Astrocyte (in vitro differentiated cells and primary cell): ENCODE measurements around the gene ZNF467. TPM values are rescaled to one million over a fixed set of nuclear protein-coding genes. Genes with fewer than 3 reads are reported as not detected.

ENCODE experiments used
- DNase-seq: peaks from one replicate; pipeline ENCODE4 v3.0.0-alpha.2; 2010; ENCODE audit warnings: low read depth
- FAIRE-seq: peaks from 2 replicates; lab custom pipeline; 2011; peaks lifted over from hg19 to GRCh38; lab: Jason Lieb, UNC
- H2AFZ ChIP-seq: 2 replicates; pipeline ENCODE4 v1.6.0; 2012; ENCODE audit warnings: low read depth, low read length, inconsistent platforms
- H3K27ac ChIP-seq: 2 replicates; pipeline ENCODE4 v1.5.1; 2011; ENCODE audit warnings: low read depth, low read length, inconsistent platforms
- H3K27me3 ChIP-seq: 2 replicates; pipeline ENCODE4 v1.6.0; 2011; ENCODE audit warnings: low read length, inconsistent platforms; ENCODE audit not compliant: insufficient read depth
- H3K36me3 ChIP-seq: 2 replicates; pipeline ENCODE4 v1.5.1; 2011; ENCODE audit warnings: low read length, inconsistent platforms; ENCODE audit not compliant: insufficient read depth
- H3K4me1 ChIP-seq: 2 replicates; pipeline ENCODE4 v1.5.1; 2011; ENCODE audit warnings: low read length, inconsistent platforms; ENCODE audit not compliant: insufficient read depth
- H3K4me2 ChIP-seq: 2 replicates; pipeline ENCODE4 v1.6.0; 2012; ENCODE audit warnings: low read length, inconsistent platforms
- H3K4me3 ChIP-seq: 2 replicates; pipeline ENCODE4 v1.5.1; 2011; ENCODE audit warnings: low read depth, mild to moderate bottlenecking, low read length, inconsistent platforms; ENCODE audit not compliant: insufficient read depth
- H3K79me2 ChIP-seq: 2 replicates; pipeline ENCODE4 v1.6.0; 2012; ENCODE audit warnings: mild to moderate bottlenecking, low read length, inconsistent platforms; ENCODE audit not compliant: insufficient read depth
- H3K9ac ChIP-seq: 2 replicates; pipeline ENCODE4 v1.6.0; 2012; ENCODE audit warnings: mild to moderate bottlenecking, low read length, inconsistent platforms
- H3K9me3 ChIP-seq: 2 replicates; pipeline ENCODE4 v1.5.1; 2012; ENCODE audit warnings: low read depth, mild to moderate bottlenecking, low read length, inconsistent platforms; ENCODE audit not compliant: insufficient read depth
- H4K20me1 ChIP-seq: 2 replicates; pipeline ENCODE4 v1.6.0; 2012; ENCODE audit warnings: low read length, inconsistent platforms; ENCODE audit not compliant: insufficient read depth
- H3K27ac Mint-ChIP-seq: one replicate; pipeline ENCODE4 v1.8.0; 2021; ENCODE audit warnings: mild to moderate bottlenecking, mixed read lengths; ENCODE audit not compliant: unreplicated experiment
- H3K27me3 Mint-ChIP-seq: one replicate; pipeline ENCODE4 v1.8.0; 2021; ENCODE audit warnings: low read depth, mixed read lengths; ENCODE audit not compliant: unreplicated experiment
- H3K36me3 Mint-ChIP-seq: one replicate; pipeline ENCODE4 v1.8.0; 2021; ENCODE audit warnings: low read depth, mixed read lengths; ENCODE audit not compliant: unreplicated experiment
- H3K4me1 Mint-ChIP-seq: one replicate; pipeline ENCODE4 v1.8.0; 2021; ENCODE audit warnings: low read depth, mixed read lengths; ENCODE audit not compliant: unreplicated experiment
- H3K4me3 Mint-ChIP-seq: one replicate; pipeline ENCODE4 v1.8.0; 2021; ENCODE audit warnings: mild to moderate bottlenecking, moderate library complexity, mixed read lengths; ENCODE audit not compliant: unreplicated experiment
- H3K9me3 Mint-ChIP-seq: one replicate; pipeline ENCODE4 v1.8.0; 2021; ENCODE audit warnings: mild to moderate bottlenecking, mixed read lengths; ENCODE audit not compliant: unreplicated experiment
- CTCF ChIP-seq: IDR thresholded peaks from 2 replicates; pipeline ENCODE4 v1.5.1; 2011; ENCODE audit warnings: low read depth, mild to moderate bottlenecking, inconsistent platforms, low read length, moderate library complexity; ENCODE audit not compliant: insufficient read depth
- EZH2 ChIP-seq: IDR thresholded peaks from 2 replicates; pipeline ENCODE4 v1.6.1; 2012; ENCODE audit warnings: mild to moderate bottlenecking, low read length, inconsistent platforms; ENCODE audit not compliant: insufficient read depth
- total RNA-seq: library from RNA; stranded (reverse); gene quantifications from 2 replicates; pipeline ENCODE4 v1.2.1, GENCODE V29; 2021

The ZNF467 gene
- total RNA-seq, 1 donor from 2014 or later = 16.6 TPM

- Mint-ChIP-seq H3K36me3 (no peaks in the 10 kb centered on the region), H3K9me3 (peaks cover 1% of the 10 kb centered on the region), H3K27me3 (peaks cover 31% of the 10 kb centered on the region), H3K4me1 (peaks cover 2% of the 10 kb centered on the region), H3K4me3 (no peak overlapping the region), H3K27ac (no peak overlapping the region)
- Histone ChIP-seq H3K36me3 (no peaks in the 10 kb centered on the region), H3K79me2 (no peaks in the 10 kb centered on the region), H3K4me2 (no peak overlapping the region), H2AFZ (no peak overlapping the region), H3K27ac (no peak overlapping the region), H4K20me1 (no peaks in the 10 kb centered on the region), H3K4me1 (no peaks in the 10 kb centered on the region), H3K9ac (no peak overlapping the region), H3K9me3 (no peaks in the 10 kb centered on the region), H3K27me3 (no peaks in the 10 kb centered on the region), H3K4me3 (no peak overlapping the region)
- FAIRE-seq (no peak), DNase-seq (peak; percentile 12)
- TF ChIP-seq EZH2 (no peak), CTCF (peak; percentile 58)
Observed at GRCh38 chr7:149753375-149754233, 19.8 kb downstream of the ZNF467 start.

GRCh38 chr7:149752646-149753045 lies 20.7 kb downstream of the ZNF467 start:
- TF ChIP-seq CTCF = no peak
- no peak for TF ChIP-seq EZH2
- H3K4me1 ChIP-seq = no peaks in the 10 kb centered on the region
- Mint-ChIP-seq H3K27ac (no peak overlapping the region), H3K4me3 (no peak overlapping the region), H3K4me1 (peaks cover 5% of the 10 kb centered on the region), H3K27me3 (peaks cover 28% of the 10 kb centered on the region), H3K9me3 (peaks cover 1% of the 10 kb centered on the region), H3K36me3 (no peaks in the 10 kb centered on the region)
- H3K4me3 ChIP-seq = no peak overlapping the region
- H3K9ac ChIP-seq = no peak overlapping the region
- no peaks in the 10 kb centered on the region for H3K27me3 ChIP-seq
- no peaks in the 10 kb centered on the region for H3K36me3 ChIP-seq
- no peak overlapping the region for H3K4me2 ChIP-seq
- DNase-seq (no peak), FAIRE-seq (no peak)
- no peak overlapping the region for H2AFZ ChIP-seq
- H3K27ac ChIP-seq = no peak overlapping the region
- no peaks in the 10 kb centered on the region for H3K79me2 ChIP-seq
- H4K20me1 ChIP-seq = no peaks in the 10 kb centered on the region
- H3K9me3 ChIP-seq = no peaks in the 10 kb centered on the region
